Stimulated activated CD4-positive, alpha-beta T cell treated with anti-CD3 and anti-CD28 coated beads, Interleukin-15, amount 100 ng/mL, for 1 hour (primary cell): Measurements from ENCODE around the gene PGC.

Source experiments
- DNase-seq, 2 donors: peaks; one replicate each; pipeline ENCODE4 v3.0.0-alpha.2; 2020; ENCODE audit warnings: low read depth in 1 of 2, low spot score in 1 of 2

PGC gene

GRCh38 chr6:41748542-41748941 lies 1.3 kb upstream of the PGC start:
- no peak for DNase-seq

- no peak for DNase-seq
Observed at GRCh38 chr6:41748102-41748477, 893 bp upstream of the PGC start.

DNA sequence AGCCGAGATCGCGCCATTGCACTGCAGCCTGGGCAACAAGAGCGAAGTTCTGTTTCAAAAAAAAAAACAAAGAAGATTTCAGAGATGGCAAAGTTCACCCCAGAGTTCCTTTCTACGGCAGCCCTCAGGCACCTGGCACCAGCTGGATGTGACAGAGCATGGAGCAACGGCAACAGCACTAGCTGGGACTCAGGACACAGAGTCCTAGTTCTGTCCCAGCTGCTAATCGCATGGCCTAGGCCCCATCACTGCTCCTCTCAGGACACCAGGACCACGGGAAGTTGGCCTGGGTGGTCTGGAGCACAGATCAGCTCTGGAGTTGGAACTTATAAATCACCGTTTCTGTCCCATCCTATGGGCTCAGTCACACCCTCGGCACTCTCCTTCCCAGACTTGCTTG lies 1.1 kb downstream of the PGC start:
- DNase-seq = no peak

GRCh38 chr6:41744236-41744787 lies 2.9 kb downstream of the PGC start:
- DNase-seq = no peak

DNA sequence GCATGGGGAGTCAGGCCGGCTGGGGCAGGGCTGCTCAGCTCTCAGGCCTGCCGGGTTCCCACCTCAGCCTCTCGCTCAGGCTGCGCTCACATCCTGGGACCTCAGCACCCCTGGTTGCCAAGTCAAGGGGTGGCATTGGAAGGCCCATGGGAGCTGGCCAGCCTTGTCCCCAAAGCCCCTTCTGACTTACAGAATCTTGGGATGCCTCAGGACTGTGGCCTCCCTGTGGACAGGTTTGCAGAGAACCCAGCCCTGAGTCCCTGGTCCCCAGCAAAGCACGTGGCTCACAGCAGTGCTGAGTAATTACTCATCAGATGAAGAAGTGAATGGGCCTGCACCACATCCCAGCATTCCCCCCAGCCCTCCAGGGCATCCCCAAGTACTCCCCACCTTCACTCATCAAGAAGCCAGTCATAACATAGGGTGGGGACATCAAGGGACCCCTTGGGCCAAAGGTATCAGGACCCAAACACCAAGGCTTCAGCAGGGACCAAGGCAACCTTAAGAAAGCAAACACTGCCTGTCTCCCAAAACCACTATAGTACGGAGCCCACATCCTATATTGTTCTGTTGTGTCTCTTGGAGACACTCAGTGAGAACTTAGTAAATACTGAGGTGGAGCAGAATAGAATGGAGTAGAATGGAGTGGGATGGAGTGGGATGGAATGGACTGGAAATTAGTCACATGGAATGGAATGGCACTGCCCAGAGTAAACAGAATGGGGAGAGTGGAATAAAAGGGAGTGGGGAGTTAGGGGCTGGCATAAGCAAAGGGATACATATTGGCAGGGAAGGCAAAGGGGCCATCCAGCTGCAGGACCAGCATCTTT lies 3.6 kb downstream of the PGC start:
- DNase-seq = no peak

DNA sequence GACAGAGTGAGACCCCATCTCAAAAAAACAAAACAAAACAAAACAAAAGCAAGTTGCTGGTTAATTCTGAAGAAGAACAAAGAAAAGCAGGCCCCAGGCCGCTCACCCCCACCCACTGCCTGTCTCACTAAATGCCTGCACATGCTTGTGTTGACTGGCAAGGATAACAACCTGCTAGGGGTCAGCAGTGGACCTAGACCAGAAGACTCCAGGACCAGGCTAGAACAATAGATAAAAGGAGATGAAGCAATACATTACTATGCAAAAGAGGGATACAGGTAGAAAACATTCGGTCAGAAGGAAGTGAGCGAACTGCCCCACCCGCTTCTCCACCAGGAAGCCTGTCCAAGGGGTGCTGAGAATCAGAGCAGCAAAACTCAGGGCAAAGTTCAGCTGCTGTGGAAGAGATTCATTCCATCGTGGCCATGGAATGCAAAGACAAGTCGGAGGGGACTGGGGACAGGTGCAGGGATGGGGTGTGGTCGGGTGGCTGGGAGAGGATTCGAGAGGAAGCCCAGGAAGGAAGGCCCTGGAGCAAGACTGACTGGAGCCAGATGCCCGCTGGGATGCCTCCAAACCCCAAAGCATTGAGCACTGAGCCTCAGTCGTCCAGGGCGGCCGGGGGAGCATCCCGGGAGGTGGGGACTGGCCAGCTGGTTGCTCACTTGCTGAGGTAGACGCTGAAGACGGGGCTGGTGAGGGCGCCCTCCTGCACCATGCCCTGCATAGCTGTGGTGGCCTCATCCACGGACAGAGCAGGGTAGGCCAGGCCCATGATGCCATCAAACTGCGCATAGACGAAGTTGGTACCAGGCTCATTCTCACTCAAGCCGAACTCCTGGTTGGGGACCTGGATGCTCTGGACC lies 5.3 kb downstream of the PGC start:
- DNase-seq = no peak

GRCh38 chr6:41740366-41741162 lies 6.6 kb downstream of the PGC start:
- no peak for DNase-seq

DNA sequence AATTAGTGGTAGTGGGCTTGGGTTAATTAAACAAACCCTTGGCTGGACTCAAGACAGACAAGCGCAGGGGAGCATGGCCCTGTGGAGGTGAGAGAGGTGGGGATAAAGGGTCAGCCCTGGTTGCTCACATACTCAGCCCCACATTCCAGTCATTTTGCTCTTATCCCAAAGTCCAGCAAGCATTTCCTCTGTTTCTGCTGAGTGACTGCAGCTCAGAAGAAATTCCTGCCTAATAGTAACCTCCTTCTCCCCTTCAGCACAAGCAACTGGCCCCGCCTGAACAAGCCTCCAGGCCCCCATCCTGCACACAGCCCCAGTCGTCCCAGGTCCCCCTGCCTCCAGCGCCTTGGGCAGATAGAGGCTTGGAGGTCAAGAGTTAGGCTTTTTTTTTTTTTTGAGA lies 8.2 kb downstream of the PGC start:
- no peak for DNase-seq

GRCh38 chr6:41737591-41738130 lies 9.5 kb downstream of the PGC start:
- no peak for DNase-seq

DNA sequence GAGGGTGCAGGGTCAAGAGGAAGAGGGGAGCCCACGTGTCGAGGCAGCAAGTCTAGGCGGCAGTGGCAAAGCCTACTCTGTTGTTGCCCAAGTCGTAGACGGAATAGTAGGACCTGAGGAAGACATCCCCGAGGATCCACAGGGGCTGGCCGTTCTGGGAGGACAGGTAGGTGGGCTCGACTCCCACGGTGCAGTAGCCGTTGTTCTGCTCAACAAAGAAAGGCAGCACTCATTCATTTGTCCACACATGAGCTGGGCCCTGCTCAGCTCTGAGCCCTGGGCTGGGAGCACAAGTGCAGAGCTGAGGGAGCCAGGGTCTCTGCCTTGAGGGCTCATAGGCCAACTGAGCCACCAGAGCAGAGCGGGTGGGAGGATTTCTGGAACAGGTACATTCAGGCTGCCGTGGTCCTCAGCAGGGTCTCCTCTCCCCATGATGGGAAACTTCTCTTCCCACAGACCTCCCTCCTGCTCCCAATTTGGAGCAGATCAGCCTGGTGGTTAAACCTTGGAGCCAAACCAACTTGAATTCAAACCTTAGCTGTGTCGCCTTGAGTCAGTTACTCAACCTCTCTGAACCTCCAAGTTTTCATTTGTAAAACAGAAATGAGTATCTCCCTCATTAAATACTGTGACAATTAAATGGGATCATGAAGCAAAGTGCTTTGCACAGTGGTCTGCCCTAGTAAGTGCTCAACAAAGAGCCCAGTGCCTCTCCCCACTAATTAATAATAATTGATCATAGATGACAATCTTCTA lies 10.2 kb downstream of the PGC start:
- no peak for DNase-seq

DNA sequence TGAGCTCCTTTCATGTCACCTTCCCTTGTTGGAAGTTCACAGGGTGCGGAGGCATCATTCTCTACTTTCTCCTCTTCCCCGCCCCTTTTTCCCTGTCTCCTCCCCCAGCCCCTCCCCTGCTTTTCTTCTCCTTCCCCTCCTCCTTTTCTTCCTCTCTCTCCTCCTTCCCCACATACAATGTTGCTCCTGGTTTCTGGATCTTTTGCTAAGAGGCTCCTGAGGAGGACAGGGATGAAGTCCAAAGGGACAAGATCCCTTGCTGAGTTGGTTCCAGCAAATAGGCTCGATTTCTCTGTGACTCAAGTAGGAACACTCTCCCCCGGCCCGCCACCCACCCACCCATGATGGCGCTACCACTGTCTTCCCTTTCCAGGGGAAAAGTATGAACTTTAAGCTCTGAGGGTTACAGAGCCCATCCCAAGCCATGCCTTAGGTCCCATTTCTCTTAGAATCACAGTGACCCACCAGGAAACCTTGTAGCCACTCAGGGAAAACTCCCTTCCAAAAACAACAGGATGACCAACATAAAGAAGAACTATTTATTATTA lies 10.9 kb downstream of the PGC start:
- DNase-seq = no peak

GRCh38 chr6:41735427-41736185 lies 11.6 kb downstream of the PGC start, which contains the start of gene TFEB:
Gene TFEB (minus strand): TSS chr6:41735608. CDS start chr6:41691213, 44,395 bp downstream.
- peak; percentile 89 to 95 for DNase-seq

- peak; percentile 49 for DNase-seq
Observed at GRCh38 chr6:41734666-41735426, 12.4 kb downstream of the PGC start.

GRCh38 chr6:41733707-41734665 lies 13.2 kb downstream of the PGC start:
- DNase-seq = peak; percentile 44 to 48

- no peak for DNase-seq
Observed at GRCh38 chr6:41733360-41733706, 13.9 kb downstream of the PGC start.

DNA sequence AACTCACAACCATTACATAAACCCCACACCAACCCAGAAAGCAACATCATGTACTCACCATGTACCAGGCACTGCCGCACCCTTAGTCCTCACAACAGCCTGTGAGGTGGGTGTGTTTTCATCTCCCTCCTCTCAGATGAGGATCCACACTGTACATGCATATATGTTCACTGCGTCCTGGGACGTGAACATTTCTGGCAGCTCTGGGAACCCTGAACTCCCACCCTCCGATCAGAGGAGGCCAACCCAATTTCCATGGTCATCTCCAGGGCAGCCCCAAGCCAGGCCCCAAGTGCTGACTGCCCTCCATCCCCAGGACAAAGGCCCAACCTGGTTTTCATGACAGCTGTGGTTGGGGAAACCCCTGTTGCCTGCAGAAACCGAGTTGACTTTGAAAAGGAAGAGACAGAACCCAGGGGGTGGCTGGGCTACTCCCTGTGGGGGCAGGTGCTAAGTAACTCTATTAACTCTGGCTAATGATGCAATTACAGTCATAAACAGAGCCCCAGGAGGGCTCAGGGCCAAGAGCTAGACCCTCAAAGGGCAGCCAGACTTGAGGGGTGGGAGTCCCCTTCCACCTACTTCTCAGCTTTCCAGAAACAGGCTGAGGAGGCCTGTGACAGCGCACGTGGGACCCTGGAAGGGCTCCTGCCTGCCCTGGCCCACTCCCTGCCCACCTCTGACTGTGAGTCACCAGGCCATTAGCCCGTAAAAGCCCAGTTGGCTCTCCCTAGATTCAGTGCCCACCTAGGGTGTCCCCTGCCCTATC lies 14.4 kb downstream of the PGC start:
- peak; percentile 26 to 27 for DNase-seq

- no peak for DNase-seq
Observed at GRCh38 chr6:41732149-41732548, 15.0 kb downstream of the PGC start.
